ENCODE results near the gene TBL3.

TBL3 gene

DNA sequence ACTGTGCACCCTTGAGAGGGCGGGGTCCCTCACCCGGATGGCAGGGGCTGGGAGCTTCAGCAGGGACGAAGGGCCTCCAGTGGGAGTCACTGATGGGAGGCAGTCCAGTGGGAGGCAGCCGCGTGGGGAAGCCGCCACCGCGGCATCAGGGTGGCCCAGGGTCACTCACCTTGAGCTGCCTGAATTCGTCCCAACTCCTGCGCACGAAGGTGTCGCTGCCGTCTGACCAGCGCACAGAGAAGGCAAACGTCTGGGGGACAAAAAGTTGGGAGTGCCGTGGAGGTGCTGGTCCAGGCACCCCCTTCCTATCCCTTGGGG lies 8.9 kb downstream of the TBL3 start:
- no peaks in the 10 kb centered on the region for H3K27me3 ChIP-seq (ENCODE audit: insufficient read depth, low read depth, severe bottlenecking)
- no peak for DNase-seq
- H3K4me3 ChIP-seq (ENCODE audit: low read depth, low read length) = no peak overlapping the region
- H3K27ac ChIP-seq = peak overlapping the region; percentile 91
- H3K9me3 ChIP-seq (ENCODE audit: severe bottlenecking) = no peaks in the 10 kb centered on the region
- TF ChIP-seq, protein P1, sequence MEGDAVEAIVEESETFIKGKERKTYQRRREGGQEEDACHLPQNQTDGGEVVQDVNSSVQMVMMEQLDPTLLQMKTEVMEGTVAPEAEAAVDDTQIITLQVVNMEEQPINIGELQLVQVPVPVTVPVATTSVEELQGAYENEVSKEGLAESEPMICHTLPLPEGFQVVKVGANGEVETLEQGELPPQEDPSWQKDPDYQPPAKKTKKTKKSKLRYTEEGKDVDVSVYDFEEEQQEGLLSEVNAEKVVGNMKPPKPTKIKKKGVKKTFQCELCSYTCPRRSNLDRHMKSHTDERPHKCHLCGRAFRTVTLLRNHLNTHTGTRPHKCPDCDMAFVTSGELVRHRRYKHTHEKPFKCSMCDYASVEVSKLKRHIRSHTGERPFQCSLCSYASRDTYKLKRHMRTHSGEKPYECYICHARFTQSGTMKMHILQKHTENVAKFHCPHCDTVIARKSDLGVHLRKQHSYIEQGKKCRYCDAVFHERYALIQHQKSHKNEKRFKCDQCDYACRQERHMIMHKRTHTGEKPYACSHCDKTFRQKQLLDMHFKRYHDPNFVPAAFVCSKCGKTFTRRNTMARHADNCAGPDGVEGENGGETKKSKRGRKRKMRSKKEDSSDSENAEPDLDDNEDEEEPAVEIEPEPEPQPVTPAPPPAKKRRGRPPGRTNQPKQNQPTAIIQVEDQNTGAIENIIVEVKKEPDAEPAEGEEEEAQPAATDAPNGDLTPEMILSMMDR (IDR thresholded peaks at IDR 0.05; ENCODE audit: low read depth, low read length) = no peak
- peaks cover 49% of the 10 kb centered on the region for H3K36me3 ChIP-seq

DNA sequence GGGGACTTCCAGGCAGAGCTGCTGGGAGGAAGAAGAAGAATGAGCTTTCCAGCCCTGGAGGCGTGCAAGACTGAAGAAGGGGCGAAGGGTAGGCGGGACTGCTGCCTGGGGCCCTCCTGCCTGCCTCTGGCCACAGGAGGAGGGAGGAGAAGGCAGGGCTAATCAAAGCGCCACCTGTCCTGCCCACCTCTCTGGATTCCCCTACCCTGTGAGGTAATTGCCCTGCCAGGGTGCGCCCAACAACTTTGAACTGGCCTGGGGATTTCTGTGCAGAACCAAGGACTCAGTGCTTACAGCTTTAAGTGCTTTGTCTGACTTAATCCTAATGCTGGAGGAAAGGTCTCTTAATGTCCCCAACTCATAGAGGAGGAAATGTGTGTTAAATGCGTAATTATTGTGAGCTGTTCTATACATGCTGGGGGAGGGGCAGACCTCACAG lies 9.6 kb downstream of the TBL3 start, which contains the start of gene NOXO1:
Gene NOXO1 (minus strand): TSS at position 72 of the 439 bp plus-strand sequence. CDS start 290 bp downstream, outside the sequence.
- Histone ChIP-seq H3K4me3 (ENCODE audit: low read depth, low read length) (peak within 1 kb of the TSS; percentile 9; the same call in 1 of the 2 replicates), H3K27me3 (ENCODE audit: insufficient read depth, low read depth, severe bottlenecking) (no peaks in the 10 kb centered on the region), H3K36me3 (peaks cover 49% of the 10 kb centered on the region), H3K27ac (peak within 1 kb of the TSS; percentile 91), H3K9me3 (ENCODE audit: severe bottlenecking) (no peaks in the 10 kb centered on the region)
- TF ChIP-seq, protein P1 (IDR thresholded peaks at IDR 0.05; ENCODE audit: low read depth, low read length) = no peak
- peak; percentile 69 for DNase-seq

DNA sequence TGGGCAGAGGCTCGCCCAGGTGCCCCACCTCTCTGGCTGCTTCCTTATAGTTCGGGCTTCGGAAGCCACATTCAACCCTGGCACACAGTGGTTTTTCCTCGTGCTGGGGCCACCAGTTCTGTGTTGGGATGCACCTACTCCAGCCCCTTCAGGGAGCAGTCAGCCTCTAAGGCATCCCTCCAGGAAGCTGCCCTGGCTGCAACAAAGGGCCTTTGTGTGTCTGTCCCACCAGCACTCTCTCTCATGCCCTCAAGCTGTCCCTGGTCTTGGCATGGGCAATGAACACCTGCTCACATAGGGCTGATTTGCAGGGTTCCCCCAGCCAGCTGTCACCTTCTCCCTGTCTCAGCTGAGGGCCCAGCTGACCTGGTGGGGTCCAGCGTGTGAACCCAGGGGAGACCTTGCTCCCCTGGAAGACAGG lies 10.2 kb downstream of the TBL3 start:
- H3K27me3 ChIP-seq (ENCODE audit: insufficient read depth, low read depth, severe bottlenecking) = no peaks in the 10 kb centered on the region
- no peaks in the 10 kb centered on the region for H3K9me3 ChIP-seq (ENCODE audit: severe bottlenecking)
- DNase-seq = peak; percentile 57
- no peak overlapping the region for H3K4me3 ChIP-seq (ENCODE audit: low read depth, low read length)
- peak overlapping the region; percentile 91 for H3K27ac ChIP-seq
- TF ChIP-seq, protein P1 (IDR thresholded peaks at IDR 0.05; ENCODE audit: low read depth, low read length) = no peak
- H3K36me3 ChIP-seq = peaks cover 49% of the 10 kb centered on the region

DNA sequence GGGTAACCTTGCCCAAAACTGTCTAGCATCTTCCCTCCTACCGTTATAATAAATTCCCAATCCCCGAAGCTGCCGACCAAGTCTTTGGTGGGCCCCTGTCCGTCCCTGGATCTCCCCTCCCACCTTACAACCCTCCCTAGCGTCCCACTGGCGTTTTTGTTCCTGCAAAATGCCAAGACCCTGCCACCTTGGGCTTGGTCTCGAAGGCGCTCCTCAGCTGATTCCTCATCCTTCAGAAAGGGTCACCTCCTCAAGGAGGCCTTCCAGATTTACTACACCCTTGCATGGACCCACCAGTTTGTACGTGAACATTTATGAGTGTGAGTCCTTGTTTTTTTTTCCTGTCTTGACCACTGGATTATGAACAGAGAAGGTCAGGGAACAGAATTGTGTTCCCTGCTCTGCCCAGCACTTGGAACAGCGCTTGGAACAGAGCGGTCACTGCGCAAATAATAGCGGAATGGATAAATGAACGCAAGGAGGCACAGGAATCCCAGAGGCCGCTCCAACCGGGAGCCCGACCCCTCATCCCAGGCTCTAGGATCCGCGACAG lies 11.2 kb downstream of the TBL3 start:
- DNase-seq = no peak
- Histone ChIP-seq H3K27me3 (ENCODE audit: insufficient read depth, low read depth, severe bottlenecking) (no peaks in the 10 kb centered on the region), H3K27ac (peak overlapping the region; percentile 91), H3K4me3 (ENCODE audit: low read depth, low read length) (peak overlapping the region; percentile 60), H3K9me3 (ENCODE audit: severe bottlenecking) (no peaks in the 10 kb centered on the region), H3K36me3 (peaks cover 43% of the 10 kb centered on the region)
- TF ChIP-seq, protein P1 (IDR thresholded peaks at IDR 0.05; ENCODE audit: low read depth, low read length) = no peak; the same call in 1 of the 2 replicates

DNA sequence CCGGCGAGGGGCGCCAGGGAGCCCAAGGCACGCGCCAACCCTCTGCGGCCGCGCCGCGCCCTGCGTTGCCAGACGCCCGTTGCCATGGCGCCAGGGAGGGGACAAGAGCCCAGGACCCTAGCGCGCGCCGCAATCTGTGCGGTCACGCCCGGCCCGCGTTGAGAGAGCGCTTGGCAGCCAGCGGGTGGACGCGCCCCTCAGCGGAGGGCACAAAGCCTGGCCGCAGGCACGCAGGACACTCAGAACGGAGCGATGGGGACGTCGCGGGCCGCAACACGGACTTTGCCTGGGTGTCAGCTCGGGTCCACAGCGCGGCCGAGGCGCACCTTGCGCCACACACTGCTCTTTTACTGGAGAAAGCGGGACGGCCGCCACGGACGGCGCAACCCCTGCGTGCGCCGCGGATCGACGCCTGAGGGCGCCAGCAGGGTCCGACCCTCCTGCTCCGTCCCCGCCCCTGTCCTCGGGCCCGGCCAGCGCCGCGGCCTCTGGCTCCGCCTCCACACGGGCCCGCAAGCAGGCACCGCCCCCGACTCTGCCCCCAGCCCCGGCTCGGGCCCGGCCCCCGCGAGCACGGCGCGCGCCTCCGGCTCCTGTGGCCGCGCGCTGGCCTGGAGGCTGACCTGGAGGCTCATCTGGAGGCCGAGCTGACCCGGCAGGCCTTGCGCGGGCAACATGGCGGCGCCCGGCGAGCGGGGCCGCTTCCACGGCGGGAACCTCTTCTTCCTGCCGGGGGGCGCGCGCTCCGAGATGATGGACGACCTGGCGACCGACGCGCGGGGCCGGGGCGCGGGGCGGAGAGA lies 11.9 kb downstream of the TBL3 start, which contains the start of gene GFER:
Gene GFER (plus strand): TSS at position 650 of the 803 bp plus-strand sequence. CDS start 26 bp downstream, at position 676.
- H3K27ac ChIP-seq = peak within 1 kb of the TSS; percentile 91
- peaks cover 36% of the 10 kb centered on the region for H3K36me3 ChIP-seq
- no peaks in the 10 kb centered on the region for H3K27me3 ChIP-seq (ENCODE audit: insufficient read depth, low read depth, severe bottlenecking)
- no peaks in the 10 kb centered on the region for H3K9me3 ChIP-seq (ENCODE audit: severe bottlenecking)
- peak; percentile 94 for DNase-seq
- peak within 1 kb of the TSS; percentile 82 for H3K4me3 ChIP-seq (ENCODE audit: low read depth, low read length)
- TF ChIP-seq, protein P1 (IDR thresholded peaks at IDR 0.05; ENCODE audit: low read depth, low read length) = peak; percentile 67
